ENCODE measurements around the gene MYO5B. TPM values are rescaled to one million over a fixed set of nuclear protein-coding genes. Genes with fewer than 3 reads are reported as not detected.
A peak's percentile ranks its signal among the peaks of the same experiment; 100 is the strongest.

MYO5B gene
- total and polyA plus RNA-seq, 9 of the 15 experiments (the other 6 are each of a cell fraction or from before 2014, with no cell fraction given) = 0.07 to 0.42 (median 0.28) TPM

DNA sequence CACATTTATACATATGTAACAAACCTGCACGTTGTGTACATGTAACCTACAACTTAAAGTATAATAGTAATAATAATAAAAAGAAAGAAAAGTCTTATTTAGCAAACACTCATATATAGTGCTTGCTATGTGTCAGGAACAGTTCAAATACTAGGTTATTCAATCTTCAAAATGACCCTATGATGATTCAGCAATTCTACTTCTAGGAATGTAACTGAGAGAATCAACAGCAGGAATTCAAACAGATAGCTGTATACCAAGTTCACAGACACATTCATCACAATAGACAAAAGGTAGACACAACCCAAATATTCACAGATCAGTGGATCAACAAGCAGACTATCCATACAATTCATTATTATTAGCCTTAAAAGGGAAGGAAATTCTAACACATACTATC is 69.5 kb downstream of the MYO5B start:
- WGBS (ENCODE audit: insufficient coverage, low coverage, missing lambda C conversion rate) = no CpG with 5 or more reads among the region's 1 CpG
- TF ChIP-seq MAZ (CRISPR knock-in tag; conservative IDR thresholded peaks at IDR 0.05 in 1 of 2, IDR thresholded peaks at IDR 0.05 in 1 of 2) (no peak), ZNF316 (IDR thresholded peaks at IDR 0.05) (peak; percentile 89), MAFK (IDR thresholded peaks at IDR 0.05; ENCODE audit: low read length) (peak; percentile 71), ZNF696 (CRISPR knock-in tag; conservative IDR thresholded peaks at IDR 0.05) (no peak), MAFF (IDR thresholded peaks at IDR 0.05; ENCODE audit: low read length) (peak; percentile 57), MAFG (tag; conservative IDR thresholded peaks at IDR 0.05) (peak; percentile 88), NFE2 (IDR thresholded peaks at IDR 0.05; ENCODE audit: low read depth) (peak; percentile 51), NFE2L1 (tag; IDR thresholded peaks at IDR 0.05; ENCODE audit: borderline replicate concordance, low read depth) (peak; percentile 33; the same call in 1 of the 2 replicates), C11orf30 (IDR thresholded peaks at IDR 0.05; ENCODE audit: low read depth) (peak; percentile 87)
- TF ChIP-seq, protein P1, sequence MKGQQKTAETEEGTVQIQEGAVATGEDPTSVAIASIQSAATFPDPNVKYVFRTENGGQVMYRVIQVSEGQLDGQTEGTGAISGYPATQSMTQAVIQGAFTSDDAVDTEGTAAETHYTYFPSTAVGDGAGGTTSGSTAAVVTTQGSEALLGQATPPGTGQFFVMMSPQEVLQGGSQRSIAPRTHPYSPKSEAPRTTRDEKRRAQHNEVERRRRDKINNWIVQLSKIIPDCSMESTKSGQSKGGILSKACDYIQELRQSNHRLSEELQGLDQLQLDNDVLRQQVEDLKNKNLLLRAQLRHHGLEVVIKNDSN (CRISPR knock-in tag; IDR thresholded peaks at IDR 0.05) = no peak
- Histone ChIP-seq H3K4me3 (no peak overlapping the region), H3K9me3 (replicated peaks; ENCODE audit: control insufficient read depth, insufficient read depth, low read depth, low read length) (no peaks in the 10 kb centered on the region), H3K36me3 (ENCODE audit: control insufficient read depth, insufficient read depth, low read length) (no peaks in the 10 kb centered on the region), H2AFZ (ENCODE audit: low read depth, low read length) (no peak overlapping the region), H3K4me1 (replicated peaks in 1 of 2; ENCODE audit: control insufficient read depth in 2 of 2, insufficient read depth in 2 of 2, low read length in 2 of 2) (no peaks in the 10 kb centered on the region; a peak in 1 of 5 replicates), H3K9me1 (ENCODE audit: control insufficient read depth, insufficient read depth, low read length) (no peaks in the 10 kb centered on the region), H3K27me3 (ENCODE audit: control insufficient read depth in 2 of 2, insufficient read depth in 2 of 2, low read length in 2 of 2) (peaks cover 0 to 4% of the 10 kb centered on the region in 2 experiments; a peak in 2 of 5 replicates), H3K4me2 (ENCODE audit: insufficient read depth, low read length) (no peak overlapping the region), H4K20me1 (replicated peaks; ENCODE audit: control insufficient read depth, insufficient read depth, low read length) (no peaks in the 10 kb centered on the region), H3K27ac (ENCODE audit: extremely low read depth, low read depth, low read length) (no peak overlapping the region), H3K9ac (ENCODE audit: insufficient read depth in 1 of 2, low read depth in 2 of 2, low read length in 2 of 2) (no peak overlapping the region), H3K79me2 (ENCODE audit: control insufficient read depth, insufficient read depth, low read length) (no peaks in the 10 kb centered on the region)
- FAIRE-seq (no peak), DNase-seq (ENCODE audit: extremely low read depth in 1 of 4, low spot score in 3 of 4) (no peak), ATAC-seq (no peak)
- intact Hi-C loops (cut with micrococcal nuclease) = no loop called here
- POLR2A ChIA-PET = interaction anchor here (0.6 kb wide), 1 partner anchor 398 kb away, joined by 3 read pairs; no protein-coding TSS in a partner anchor
- no TSS peak for BruUV-seq (replicated peaks)
- CTCF ChIA-PET (ENCODE audit: low intra/inter-chr PET ratio) = no interaction called here
- in situ Hi-C loops (cut with MboI) = no loop called here
